ENCODE data around the gene RASGRP2.

Gene RASGRP2

GRCh38 chr11:64695548-64695947 lies 48.4 kb downstream of the RASGRP2 start:
- Histone ChIP-seq H3K9me2 (ENCODE audit: low read depth, low read length) (no peaks in the 10 kb centered on the region), H4K20me1 (ENCODE audit: insufficient read depth, low read length) (no peaks in the 10 kb centered on the region), H3K4me2 (ENCODE audit: low read length) (no peak overlapping the region), H3K27ac (ENCODE audit: low read depth, low read length, poor library complexity, severe bottlenecking) (no peak overlapping the region), H2AFZ (ENCODE audit: low read length) (no peak overlapping the region), H3K9me3 (ENCODE audit: low read length) (no peaks in the 10 kb centered on the region), H3K79me2 (ENCODE audit: insufficient read depth, low read length) (no peaks in the 10 kb centered on the region), H3K4me1 (ENCODE audit: insufficient read depth, low read length, severe bottlenecking) (peaks cover 9% of the 10 kb centered on the region), H3F3A (ENCODE audit: insufficient read depth, low read length) (no peaks in the 10 kb centered on the region), H3K9ac (ENCODE audit: low read length) (no peak overlapping the region), H3K27me3 (ENCODE audit: insufficient read depth, low read length) (peaks cover 6% of the 10 kb centered on the region), H3K36me3 (ENCODE audit: insufficient read depth, low read length) (no peaks in the 10 kb centered on the region), H3K4me3 (ENCODE audit: low read depth, low read length, poor library complexity, severe bottlenecking) (no peak overlapping the region)
- TF ChIP-seq, protein P1, sequence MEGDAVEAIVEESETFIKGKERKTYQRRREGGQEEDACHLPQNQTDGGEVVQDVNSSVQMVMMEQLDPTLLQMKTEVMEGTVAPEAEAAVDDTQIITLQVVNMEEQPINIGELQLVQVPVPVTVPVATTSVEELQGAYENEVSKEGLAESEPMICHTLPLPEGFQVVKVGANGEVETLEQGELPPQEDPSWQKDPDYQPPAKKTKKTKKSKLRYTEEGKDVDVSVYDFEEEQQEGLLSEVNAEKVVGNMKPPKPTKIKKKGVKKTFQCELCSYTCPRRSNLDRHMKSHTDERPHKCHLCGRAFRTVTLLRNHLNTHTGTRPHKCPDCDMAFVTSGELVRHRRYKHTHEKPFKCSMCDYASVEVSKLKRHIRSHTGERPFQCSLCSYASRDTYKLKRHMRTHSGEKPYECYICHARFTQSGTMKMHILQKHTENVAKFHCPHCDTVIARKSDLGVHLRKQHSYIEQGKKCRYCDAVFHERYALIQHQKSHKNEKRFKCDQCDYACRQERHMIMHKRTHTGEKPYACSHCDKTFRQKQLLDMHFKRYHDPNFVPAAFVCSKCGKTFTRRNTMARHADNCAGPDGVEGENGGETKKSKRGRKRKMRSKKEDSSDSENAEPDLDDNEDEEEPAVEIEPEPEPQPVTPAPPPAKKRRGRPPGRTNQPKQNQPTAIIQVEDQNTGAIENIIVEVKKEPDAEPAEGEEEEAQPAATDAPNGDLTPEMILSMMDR (IDR thresholded peaks at IDR 0.05; ENCODE audit: low read length): no peak
- no peak for TF ChIP-seq EZH2 (IDR thresholded peaks at IDR 0.05; ENCODE audit: borderline replicate concordance, low read length)

GRCh38 chr11:64694821-64695365 lies 49.0 kb downstream of the RASGRP2 start:
- H4K20me1 ChIP-seq (ENCODE audit: insufficient read depth, low read length): no peaks in the 10 kb centered on the region
- no peaks in the 10 kb centered on the region for H3K79me2 ChIP-seq (ENCODE audit: insufficient read depth, low read length)
- no peak for TF ChIP-seq EZH2 (IDR thresholded peaks at IDR 0.05; ENCODE audit: borderline replicate concordance, low read length)
- no peaks in the 10 kb centered on the region for H3K27me3 ChIP-seq (ENCODE audit: insufficient read depth, low read length)
- H3K36me3 ChIP-seq (ENCODE audit: insufficient read depth, low read length): no peaks in the 10 kb centered on the region
- no peak overlapping the region for H2AFZ ChIP-seq (ENCODE audit: low read length)
- H3K27ac ChIP-seq (ENCODE audit: low read depth, low read length, poor library complexity, severe bottlenecking): no peak overlapping the region
- no peaks in the 10 kb centered on the region for H3K9me2 ChIP-seq (ENCODE audit: low read depth, low read length)
- no peaks in the 10 kb centered on the region for H3F3A ChIP-seq (ENCODE audit: insufficient read depth, low read length)
- no peak overlapping the region for H3K9ac ChIP-seq (ENCODE audit: low read length)
- no peaks in the 10 kb centered on the region for H3K9me3 ChIP-seq (ENCODE audit: low read length)
- no peak overlapping the region for H3K4me2 ChIP-seq (ENCODE audit: low read length)
- H3K4me3 ChIP-seq (ENCODE audit: low read depth, low read length, poor library complexity, severe bottlenecking): no peak overlapping the region
- H3K4me1 ChIP-seq (ENCODE audit: insufficient read depth, low read length, severe bottlenecking): peaks cover 9% of the 10 kb centered on the region

DNA sequence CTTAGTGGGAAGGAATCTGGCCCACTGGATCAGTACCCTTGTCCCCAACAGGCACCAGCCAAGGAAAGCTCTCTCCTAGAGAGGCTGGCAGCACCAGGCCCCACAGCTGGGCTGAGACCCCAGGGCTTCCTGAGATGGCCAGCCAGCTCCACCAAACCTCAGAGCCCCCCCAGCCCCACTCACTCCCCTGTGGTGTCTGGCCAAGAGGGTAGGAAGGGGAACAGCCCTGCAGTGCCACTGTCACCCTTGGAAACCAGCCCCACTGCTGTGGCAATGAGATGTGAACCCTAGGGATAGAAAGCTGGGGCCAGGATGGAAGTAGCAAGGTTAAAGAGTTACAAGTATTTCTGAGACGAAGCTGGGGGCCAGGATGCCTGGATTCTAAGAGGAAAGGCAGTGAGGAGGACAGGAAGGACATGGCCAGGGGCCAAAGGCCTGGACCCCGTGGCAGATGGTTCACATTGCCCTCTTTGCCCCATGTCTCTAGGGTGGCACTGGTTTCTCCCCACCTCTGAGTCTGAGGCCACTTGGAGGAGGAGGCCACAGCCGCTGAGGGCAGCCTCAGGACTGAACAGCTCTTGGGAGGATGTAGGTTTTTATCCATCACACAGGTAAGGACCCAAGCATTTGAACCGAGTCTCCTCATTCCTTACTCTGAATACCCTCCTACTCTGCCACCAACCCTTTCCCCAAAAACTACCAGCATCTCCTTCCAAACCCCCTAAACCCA lies 49.8 kb downstream of the RASGRP2 start:
- H3F3A ChIP-seq (ENCODE audit: insufficient read depth, low read length): no peaks in the 10 kb centered on the region
- no peak overlapping the region for H3K4me3 ChIP-seq (ENCODE audit: low read depth, low read length, poor library complexity, severe bottlenecking)
- H3K9me2 ChIP-seq (ENCODE audit: low read depth, low read length): no peaks in the 10 kb centered on the region
- H3K36me3 ChIP-seq (ENCODE audit: insufficient read depth, low read length): no peaks in the 10 kb centered on the region
- H3K4me2 ChIP-seq (ENCODE audit: low read length): no peak overlapping the region
- H3K4me1 ChIP-seq (ENCODE audit: insufficient read depth, low read length, severe bottlenecking): peaks cover 9% of the 10 kb centered on the region
- no peaks in the 10 kb centered on the region for H4K20me1 ChIP-seq (ENCODE audit: insufficient read depth, low read length)
- no peak for TF ChIP-seq EZH2 (IDR thresholded peaks at IDR 0.05; ENCODE audit: borderline replicate concordance, low read length)
- TF ChIP-seq, protein P1 (IDR thresholded peaks at IDR 0.05; ENCODE audit: low read length): no peak
- no peaks in the 10 kb centered on the region for H3K27me3 ChIP-seq (ENCODE audit: insufficient read depth, low read length)
- no peaks in the 10 kb centered on the region for H3K79me2 ChIP-seq (ENCODE audit: insufficient read depth, low read length)
- no peak overlapping the region for H3K9ac ChIP-seq (ENCODE audit: low read length)
- H3K9me3 ChIP-seq (ENCODE audit: low read length): no peaks in the 10 kb centered on the region
- H2AFZ ChIP-seq (ENCODE audit: low read length): no peak overlapping the region
- no peak overlapping the region for H3K27ac ChIP-seq (ENCODE audit: low read depth, low read length, poor library complexity, severe bottlenecking)

All from OCI-LY1 (cell line).